GM12873 (cell line): ENCODE measurements around the gene PSMB2.

Source experiments
- CTCF ChIP-seq: IDR thresholded peaks from 2 replicates; pipeline ENCODE4 v1.5.1; 2012; ENCODE audit warnings: low read depth, mild to moderate bottlenecking, moderate library complexity, low read length, control low read depth; ENCODE audit not compliant: insufficient read depth; ENCODE audit errors: missing control alignments

PSMB2 gene

GRCh38 chr1:35573198-35574124, 67.9 kb downstream of the PSMB2 start, which contains the start of gene TFAP2E:
Gene TFAP2E (plus strand): TSS chr1:35573314. CDS start chr1:35573578, 264 bp downstream.
- no peak for TF ChIP-seq CTCF

GRCh38 chr1:35572296-35572695, 69.0 kb downstream of the PSMB2 start:
- TF ChIP-seq CTCF, result no peak

- TF ChIP-seq CTCF, result no peak
Measured at GRCh38 chr1:35571263-35571662, 70.1 kb downstream of the PSMB2 start.

GRCh38 chr1:35570589-35571137, 70.7 kb downstream of the PSMB2 start:
- TF ChIP-seq CTCF, result no peak

GRCh38 chr1:35569936-35570335, 71.4 kb downstream of the PSMB2 start:
- no peak for TF ChIP-seq CTCF

- peak; percentile 95 for TF ChIP-seq CTCF
Measured at GRCh38 chr1:35568975-35569395, 72.3 kb downstream of the PSMB2 start.

GRCh38 chr1:35567947-35568558, 73.3 kb downstream of the PSMB2 start:
- TF ChIP-seq CTCF, result no peak
